ELF-1 (cell line): ENCODE results near the gene CRELD1.

ENCODE experiments used
- DNase-seq: peaks from one replicate; pipeline ENCODE4 v3.0.0-alpha.2; 2016; ENCODE audit warnings: low read depth, low spot score

CRELD1 gene

DNA sequence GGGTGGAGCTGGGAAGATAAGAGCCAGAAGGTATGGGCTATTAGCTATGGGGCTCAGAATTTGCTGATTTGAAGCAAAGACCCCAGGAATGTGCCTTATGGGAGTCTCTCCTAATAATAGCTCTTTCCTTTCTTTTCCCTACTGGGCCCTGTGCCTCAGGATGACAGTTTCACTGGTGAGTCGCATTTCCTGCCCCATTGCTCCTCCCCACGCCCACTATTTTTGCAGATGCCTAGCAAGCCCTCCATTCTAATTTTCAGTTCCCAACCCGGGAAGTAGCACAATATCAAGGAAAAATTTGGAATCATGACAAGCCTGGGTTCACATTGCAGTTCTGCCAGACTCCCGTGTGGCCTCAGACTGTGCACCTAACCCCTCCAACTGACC is 30.4 kb upstream of the CRELD1 start:
- DNase-seq: no peak

- no peak for DNase-seq
Observed at GRCh38 chr3:9903904-9904303, 29.7 kb upstream of the CRELD1 start.

- no peak for DNase-seq
Observed at GRCh38 chr3:9906480-9906879, 27.2 kb upstream of the CRELD1 start.

DNA sequence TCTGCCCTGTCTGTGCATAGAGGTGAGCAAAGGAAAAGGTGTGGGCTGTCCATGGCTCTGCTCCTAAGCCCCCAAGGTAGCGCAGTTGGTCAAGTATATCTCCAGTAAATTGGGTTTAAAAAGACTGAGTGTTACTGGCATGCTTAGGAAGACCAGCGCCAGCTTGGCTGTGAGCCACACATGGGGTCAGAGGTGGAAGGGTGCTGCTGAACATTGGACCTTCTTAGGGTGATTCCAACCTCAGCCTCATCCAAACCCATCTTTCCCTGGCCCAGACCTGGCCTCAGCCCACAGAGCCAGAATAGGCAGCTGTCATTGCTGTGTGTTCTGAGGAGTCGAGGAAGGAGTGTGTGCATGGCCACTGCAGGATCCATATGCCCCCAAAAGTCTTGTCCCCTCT is 25.3 kb upstream of the CRELD1 start:
- DNase-seq: no peak

DNA sequence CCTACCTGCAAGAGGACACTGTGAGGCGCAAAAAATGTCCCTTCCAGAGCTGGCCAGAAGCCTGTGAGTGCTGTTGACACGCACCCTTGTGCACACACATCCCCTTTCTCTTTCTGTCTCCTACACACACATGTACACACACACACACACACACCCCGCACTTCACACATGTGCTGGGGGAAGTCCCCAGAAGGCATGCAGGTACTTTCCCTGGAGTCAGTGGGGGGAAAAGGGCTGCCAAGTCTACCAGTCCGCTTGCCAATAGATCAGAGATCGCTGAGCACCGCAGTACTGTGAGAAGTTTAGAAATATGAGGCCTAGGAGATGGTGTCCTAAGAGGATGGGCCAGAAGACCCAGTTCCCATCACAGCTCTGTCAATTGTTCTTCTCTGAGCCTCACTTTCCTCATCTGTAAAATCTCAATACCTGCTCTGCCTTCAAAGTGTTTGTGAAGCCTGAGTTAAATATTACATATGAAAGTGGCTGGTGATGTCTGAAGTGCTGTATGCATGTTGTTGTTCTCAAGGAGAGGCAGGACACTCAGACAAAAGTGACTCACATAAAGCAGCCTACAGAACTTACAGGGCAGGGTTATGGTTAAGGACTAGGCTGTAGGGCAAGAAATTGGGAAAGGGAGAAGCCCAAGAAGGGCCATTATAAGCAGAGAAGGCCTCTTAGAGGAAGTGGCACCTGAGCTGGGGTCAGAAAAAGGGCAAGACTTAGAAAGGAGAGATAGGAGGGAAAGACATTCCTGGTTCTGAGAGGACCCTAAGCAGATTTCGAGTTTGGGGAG is 24.2 kb upstream of the CRELD1 start:
- DNase-seq: no peak

DNA sequence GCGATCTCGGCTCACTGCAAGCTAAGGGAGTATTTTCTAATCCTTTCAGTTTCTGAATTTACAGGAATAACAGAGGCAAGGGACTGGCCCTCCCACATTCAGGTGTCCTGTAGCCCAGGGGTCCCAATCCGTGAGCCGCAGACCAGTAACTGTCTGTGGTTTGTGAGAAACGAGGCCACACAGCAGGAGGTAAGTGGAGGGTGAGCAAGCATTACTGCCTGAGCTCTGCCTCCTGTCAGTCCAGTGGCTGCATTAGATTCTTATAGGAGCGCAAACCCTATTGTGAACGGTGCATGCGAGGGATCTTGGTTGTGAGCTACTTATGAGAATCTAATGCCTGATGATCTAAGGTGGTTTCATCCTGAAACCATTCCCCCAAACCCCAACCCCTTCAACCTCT is 21.8 kb upstream of the CRELD1 start:
- DNase-seq: no peak

GRCh38 chr3:9912294-9912935 is 21.2 kb upstream of the CRELD1 start:
- no peak for DNase-seq

DNA sequence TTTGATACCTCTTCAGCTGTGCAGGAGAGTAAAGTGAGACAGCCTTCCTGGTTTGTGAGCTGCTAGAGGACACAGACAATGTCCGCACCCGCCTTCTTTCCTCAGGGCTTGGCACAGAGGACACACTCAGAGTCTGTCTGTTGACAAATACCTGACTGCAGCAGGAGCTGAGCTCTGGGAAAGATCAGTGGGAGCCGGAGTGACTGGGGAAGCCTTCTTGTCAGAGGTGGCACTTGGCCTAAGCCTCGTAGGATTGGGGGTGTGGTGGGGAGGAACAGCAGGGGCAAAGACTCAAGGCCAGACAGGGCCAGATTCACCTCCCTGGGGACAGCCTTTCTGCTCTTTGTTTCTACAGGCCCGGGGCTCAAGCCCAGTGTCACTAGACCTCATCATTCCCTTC is 20.0 kb upstream of the CRELD1 start:
- DNase-seq: peak; percentile 32

- DNase-seq: no peak
Observed at GRCh38 chr3:9914011-9914410, 19.6 kb upstream of the CRELD1 start.

DNA sequence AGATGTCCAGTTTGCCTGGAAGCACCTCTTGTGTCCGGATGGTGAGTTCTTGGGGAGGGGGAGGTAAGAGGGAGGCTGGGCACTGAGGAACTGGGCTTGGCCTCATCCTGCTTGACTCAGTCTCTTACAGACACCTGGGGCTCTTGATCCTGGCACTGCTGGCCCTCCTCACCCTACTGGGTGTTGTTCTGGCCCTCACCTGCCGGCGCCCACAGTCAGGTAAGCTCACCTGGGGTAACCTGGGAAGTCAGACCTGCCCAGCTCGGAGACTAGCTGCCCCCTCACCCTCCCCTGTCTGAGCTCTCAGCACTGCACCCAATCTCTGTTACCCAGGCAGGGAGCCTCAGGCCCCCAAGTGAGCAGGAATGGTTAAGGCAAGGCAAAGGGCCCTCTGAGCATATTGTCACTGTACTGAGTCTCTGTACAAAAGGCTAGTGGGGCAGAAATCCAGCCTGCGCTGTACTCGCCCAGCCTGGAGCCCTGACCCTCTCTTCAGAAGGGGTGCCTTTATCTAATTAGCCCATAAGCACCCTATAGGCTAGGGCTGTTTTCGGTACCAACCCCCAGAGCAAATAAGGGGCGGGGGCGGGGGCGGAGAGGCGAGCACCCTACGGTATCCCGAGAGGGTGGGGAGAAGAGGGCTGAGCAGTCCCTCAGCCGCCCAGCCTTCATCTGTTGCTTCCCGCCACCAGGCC is 18.9 kb upstream of the CRELD1 start:
- DNase-seq: no peak

- DNase-seq: peak; percentile 74
Observed at GRCh38 chr3:9915254-9916141, 18.1 kb upstream of the CRELD1 start.

- DNase-seq: peak; percentile 20
Observed at GRCh38 chr3:9916346-9916733, 17.3 kb upstream of the CRELD1 start.

DNA sequence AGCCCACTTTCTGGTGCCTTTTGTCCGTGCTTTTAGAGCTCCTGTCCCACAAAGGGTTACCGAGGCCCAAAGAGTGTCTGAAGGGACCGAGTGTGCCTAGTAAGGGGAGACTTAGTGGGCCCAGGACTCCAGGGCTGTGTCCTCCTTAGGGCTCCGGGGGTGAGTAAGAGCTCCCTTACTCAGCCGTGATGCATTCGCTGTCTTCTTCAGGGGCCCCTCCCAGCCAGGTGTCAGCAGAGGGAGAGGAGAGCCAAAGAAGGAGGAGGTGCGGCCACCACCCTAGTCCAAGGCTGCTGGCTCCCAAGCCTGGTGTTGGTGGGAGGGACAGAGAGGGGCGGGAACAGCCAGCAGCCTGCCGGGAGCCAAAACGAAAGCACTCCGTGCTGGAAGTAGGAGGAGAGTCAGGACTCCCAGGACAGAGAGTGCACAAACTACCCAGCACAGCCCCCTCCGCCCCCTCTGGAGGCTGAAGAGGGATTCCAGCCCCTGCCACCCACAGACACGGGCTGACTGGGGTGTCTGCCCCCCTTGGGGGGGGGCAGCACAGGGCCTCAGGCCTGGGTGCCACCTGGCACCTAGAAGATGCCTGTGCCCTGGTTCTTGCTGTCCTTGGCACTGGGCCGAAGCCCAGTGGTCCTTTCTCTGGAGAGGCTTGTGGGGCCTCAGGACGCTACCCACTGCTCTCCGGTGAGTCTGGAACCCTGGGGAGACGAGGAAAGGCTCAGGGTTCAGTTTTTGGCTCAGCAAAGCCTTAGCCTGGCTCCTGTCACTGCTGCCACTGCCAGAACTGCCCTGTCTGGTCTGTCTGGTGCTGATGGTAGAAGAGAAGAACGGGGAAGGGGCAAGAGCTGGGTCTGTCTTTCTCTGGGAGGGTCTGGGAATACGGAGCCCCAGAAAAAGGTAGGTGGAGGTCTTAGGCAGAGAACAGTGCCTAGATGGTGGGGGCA is 16.6 kb upstream of the CRELD1 start, which contains the start of gene IL17RC:
IL17RC (plus strand) TSS at position 365 of the 947 bp plus-strand sequence; CDS start at position 583, 218 bp downstream.
- peak; percentile 91 for DNase-seq

GRCh38 chr3:9917820-9918219 is 15.8 kb upstream of the CRELD1 start:
- no peak for DNase-seq

- DNase-seq: no peak
Observed at GRCh38 chr3:9918261-9919038, 15.2 kb upstream of the CRELD1 start.

GRCh38 chr3:9928158-9928557 is 5.5 kb upstream of the CRELD1 start:
- no peak for DNase-seq

DNA sequence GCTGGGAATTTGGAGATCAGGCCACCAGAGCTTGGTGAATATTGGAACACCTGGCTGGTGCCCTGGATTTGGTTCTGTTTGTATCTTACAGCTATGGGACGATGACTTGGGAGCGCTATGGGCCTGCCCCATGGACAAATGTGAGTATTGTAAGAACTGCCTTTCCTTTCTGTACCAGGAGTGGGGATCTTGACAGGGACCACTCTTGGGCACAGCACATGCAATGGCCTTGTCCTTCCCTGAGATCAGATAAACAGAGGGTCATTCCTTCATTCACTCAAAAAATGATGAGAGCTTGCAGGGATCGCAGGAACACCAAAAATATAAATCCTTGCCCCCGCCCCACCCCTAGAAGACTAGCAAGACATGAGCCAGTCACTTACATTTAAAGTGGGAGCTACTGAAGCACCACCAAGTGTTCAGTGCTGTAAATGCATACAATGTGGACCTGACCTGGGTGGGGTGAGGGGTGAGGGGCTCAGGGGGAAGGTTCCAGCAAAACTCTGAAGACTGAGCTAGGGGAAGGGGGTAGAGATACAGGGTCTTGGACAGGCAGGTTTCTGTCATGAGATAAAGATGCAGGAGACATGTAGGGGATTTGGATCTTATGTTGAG is 2.7 kb upstream of the CRELD1 start:
- DNase-seq: no peak

DNA sequence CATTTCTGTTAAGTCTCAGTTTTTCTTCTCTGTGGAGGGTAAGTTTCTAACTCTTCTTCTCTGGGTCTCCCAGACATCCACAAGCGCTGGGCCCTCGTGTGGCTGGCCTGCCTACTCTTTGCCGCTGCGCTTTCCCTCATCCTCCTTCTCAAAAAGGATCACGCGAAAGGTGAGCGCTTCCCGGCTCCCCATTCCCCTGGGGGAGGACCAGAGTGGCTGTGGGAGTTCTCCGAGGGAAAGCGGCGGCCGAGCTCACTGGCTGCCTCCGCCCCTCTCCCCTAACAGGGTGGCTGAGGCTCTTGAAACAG is 1.1 kb upstream of the CRELD1 start:
- no peak for DNase-seq

- DNase-seq: peak; percentile 90
Observed at GRCh38 chr3:9932843-9933560, 632 bp upstream of the CRELD1 start.
